Measurements from ENCODE around the gene MGLL. TPM values are rescaled to one million over a fixed set of nuclear protein-coding genes. Genes with fewer than 3 reads are reported as not detected.

The MGLL gene
- total RNA-seq, 1 donor from 2014 or later: 27.3 TPM

DNA sequence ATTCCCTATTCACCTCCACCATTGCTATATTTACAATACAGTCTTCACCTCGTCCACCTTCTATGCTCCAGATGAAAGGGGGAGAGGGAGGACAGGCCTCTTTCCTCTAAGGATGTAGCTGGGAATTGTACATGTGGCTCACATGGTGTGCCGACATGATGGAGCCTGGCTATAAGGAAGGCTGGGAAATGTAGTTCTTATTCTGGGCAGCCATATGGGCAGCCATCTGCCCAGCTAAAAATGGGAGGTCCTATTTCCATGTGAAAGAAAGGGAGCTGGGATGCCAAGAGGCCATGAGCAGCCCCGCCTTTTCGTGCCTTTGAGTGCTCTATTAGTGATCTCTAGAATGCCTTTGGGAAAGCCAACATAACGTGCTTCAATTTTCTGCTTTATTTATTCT is 27.1 kb upstream of the MGLL start:
- Mint-ChIP-seq H3K27me3 (ENCODE audit: low read depth, unreplicated experiment) (peaks cover 16% of the 10 kb centered on the region), H3K36me3 (ENCODE audit: low read depth, unreplicated experiment) (no peaks in the 10 kb centered on the region), H3K27ac (ENCODE audit: unreplicated experiment) (no peak overlapping the region), H3K4me3 (ENCODE audit: unreplicated experiment) (no peak overlapping the region), H3K4me1 (ENCODE audit: low read depth, unreplicated experiment) (peaks cover 7% of the 10 kb centered on the region), H3K9me3 (ENCODE audit: unreplicated experiment) (no peaks in the 10 kb centered on the region)
- Histone ChIP-seq H3K9me3 (ENCODE audit: insufficient read depth, low read depth, low read length) (no peaks in the 10 kb centered on the region), H3K4me3 (ENCODE audit: insufficient read depth, low read depth, low read length) (no peak overlapping the region), H3K27me3 (ENCODE audit: insufficient read depth, low read length) (peaks cover under 1% of the 10 kb centered on the region), H4K20me1 (ENCODE audit: insufficient read depth, low read length) (no peaks in the 10 kb centered on the region), H3K36me3 (ENCODE audit: insufficient read depth, low read length) (no peaks in the 10 kb centered on the region), H2AFZ (ENCODE audit: low read depth, low read length) (no peak overlapping the region), H3K9ac (ENCODE audit: low read length) (no peak overlapping the region), H3K4me1 (ENCODE audit: insufficient read depth, low read length) (no peaks in the 10 kb centered on the region), H3K4me2 (ENCODE audit: low read length) (no peak overlapping the region), H3K27ac (ENCODE audit: low read depth, low read length) (no peak overlapping the region), H3K79me2 (ENCODE audit: insufficient read depth, low read length) (no peaks in the 10 kb centered on the region)
- DNase-seq (ENCODE audit: low read depth) (no peak), FAIRE-seq (no peak)
- TF ChIP-seq, protein P1, sequence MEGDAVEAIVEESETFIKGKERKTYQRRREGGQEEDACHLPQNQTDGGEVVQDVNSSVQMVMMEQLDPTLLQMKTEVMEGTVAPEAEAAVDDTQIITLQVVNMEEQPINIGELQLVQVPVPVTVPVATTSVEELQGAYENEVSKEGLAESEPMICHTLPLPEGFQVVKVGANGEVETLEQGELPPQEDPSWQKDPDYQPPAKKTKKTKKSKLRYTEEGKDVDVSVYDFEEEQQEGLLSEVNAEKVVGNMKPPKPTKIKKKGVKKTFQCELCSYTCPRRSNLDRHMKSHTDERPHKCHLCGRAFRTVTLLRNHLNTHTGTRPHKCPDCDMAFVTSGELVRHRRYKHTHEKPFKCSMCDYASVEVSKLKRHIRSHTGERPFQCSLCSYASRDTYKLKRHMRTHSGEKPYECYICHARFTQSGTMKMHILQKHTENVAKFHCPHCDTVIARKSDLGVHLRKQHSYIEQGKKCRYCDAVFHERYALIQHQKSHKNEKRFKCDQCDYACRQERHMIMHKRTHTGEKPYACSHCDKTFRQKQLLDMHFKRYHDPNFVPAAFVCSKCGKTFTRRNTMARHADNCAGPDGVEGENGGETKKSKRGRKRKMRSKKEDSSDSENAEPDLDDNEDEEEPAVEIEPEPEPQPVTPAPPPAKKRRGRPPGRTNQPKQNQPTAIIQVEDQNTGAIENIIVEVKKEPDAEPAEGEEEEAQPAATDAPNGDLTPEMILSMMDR (IDR thresholded peaks at IDR 0.05; ENCODE audit: insufficient read depth, low read depth, low read length): no peak
- no peak for TF ChIP-seq EZH2 (IDR thresholded peaks at IDR 0.05; ENCODE audit: insufficient read depth, low read length)

DNA sequence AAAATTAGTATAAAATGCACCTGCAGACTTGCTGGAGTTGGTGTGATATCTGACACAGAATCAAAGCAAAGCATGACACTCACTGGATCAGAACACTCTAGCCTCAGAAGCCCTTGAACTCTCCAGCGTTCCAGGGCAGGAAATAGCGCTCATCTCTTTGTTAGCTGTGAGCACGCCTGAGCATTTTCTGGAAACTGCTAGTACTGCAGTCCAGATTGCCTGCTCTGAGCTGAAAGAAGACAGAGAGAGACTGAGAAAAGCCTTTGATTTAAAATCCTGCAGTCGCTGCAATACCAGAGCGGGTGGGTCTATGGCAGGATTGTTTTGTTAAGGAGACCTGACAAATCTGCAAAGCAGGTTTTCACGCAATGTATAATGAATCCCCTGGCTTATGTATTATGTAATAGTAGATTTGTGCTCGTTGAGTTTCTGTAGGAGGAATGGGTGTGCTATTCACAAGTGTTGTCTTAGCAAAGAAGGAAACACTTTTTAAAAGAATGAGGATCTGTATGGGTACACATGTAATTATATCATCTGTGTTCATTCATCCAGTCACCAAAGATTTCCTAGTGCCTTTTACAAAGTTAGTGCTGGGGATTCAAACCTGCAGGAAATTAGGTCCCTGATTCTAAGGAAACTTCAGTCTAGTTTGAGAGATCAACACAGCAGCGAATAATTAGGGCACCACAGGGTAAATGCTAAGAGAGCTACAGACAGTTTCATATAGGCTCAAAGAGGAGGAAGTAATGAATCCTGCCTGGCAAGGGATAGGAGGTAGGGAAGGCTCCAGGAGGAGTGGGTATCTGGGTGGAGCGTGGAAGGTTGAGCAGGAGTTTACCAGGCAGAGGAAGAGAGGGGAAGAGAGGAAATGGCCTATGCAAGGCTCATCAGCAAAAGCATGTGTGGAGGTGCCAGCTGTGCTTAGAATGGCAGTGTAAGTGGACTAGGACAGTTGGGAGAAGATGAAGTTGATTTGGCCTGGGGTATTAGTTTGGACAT is 26.1 kb upstream of the MGLL start:
- Histone ChIP-seq H3K27ac (ENCODE audit: low read depth, low read length) (no peak overlapping the region), H4K20me1 (ENCODE audit: insufficient read depth, low read length) (no peaks in the 10 kb centered on the region), H3K9ac (ENCODE audit: low read length) (no peak overlapping the region), H2AFZ (ENCODE audit: low read depth, low read length) (no peak overlapping the region), H3K27me3 (ENCODE audit: insufficient read depth, low read length) (peaks cover 2% of the 10 kb centered on the region), H3K79me2 (ENCODE audit: insufficient read depth, low read length) (no peaks in the 10 kb centered on the region), H3K9me3 (ENCODE audit: insufficient read depth, low read depth, low read length) (no peaks in the 10 kb centered on the region), H3K4me2 (ENCODE audit: low read length) (no peak overlapping the region), H3K4me3 (ENCODE audit: insufficient read depth, low read depth, low read length) (no peak overlapping the region), H3K36me3 (ENCODE audit: insufficient read depth, low read length) (no peaks in the 10 kb centered on the region), H3K4me1 (ENCODE audit: insufficient read depth, low read length) (no peaks in the 10 kb centered on the region)
- H3K4me3 Mint-ChIP-seq (ENCODE audit: unreplicated experiment): no peak overlapping the region
- peaks cover 11% of the 10 kb centered on the region for H3K27me3 Mint-ChIP-seq (ENCODE audit: low read depth, unreplicated experiment)
- no peaks in the 10 kb centered on the region for H3K9me3 Mint-ChIP-seq (ENCODE audit: unreplicated experiment)
- H3K4me1 Mint-ChIP-seq (ENCODE audit: low read depth, unreplicated experiment): peaks cover 7% of the 10 kb centered on the region
- FAIRE-seq: no peak
- no peak for DNase-seq (ENCODE audit: low read depth)
- no peak overlapping the region for H3K27ac Mint-ChIP-seq (ENCODE audit: unreplicated experiment)
- TF ChIP-seq EZH2 (IDR thresholded peaks at IDR 0.05; ENCODE audit: insufficient read depth, low read length): no peak
- TF ChIP-seq, protein P1 (IDR thresholded peaks at IDR 0.05; ENCODE audit: insufficient read depth, low read depth, low read length): peak; percentile 9
- no peaks in the 10 kb centered on the region for H3K36me3 Mint-ChIP-seq (ENCODE audit: low read depth, unreplicated experiment)
